HS-5 (cell line): ENCODE results near the gene TMEM143.
"Not testable (repeated sequence)": the region's sequence is repeated elsewhere in the genome, so short reads cannot be mapped to it uniquely, and the experiment has no call there.

Source experiments
- DNase-seq: peaks from one replicate; pipeline ENCODE4 v3.0.0-alpha.2; 2012; ENCODE audit warnings: low read depth

The TMEM143 gene

GRCh38 chr19:48363810-48364597 is at the start of gene TMEM143, which contains the start of gene SYNGR4:
TSS of gene TMEM143 (minus strand) at chr19:48363940. CDS start at chr19:48363920, 20 bp downstream.
TSS of gene SYNGR4 (plus strand) at chr19:48364367. CDS start at chr19:48365843, 1,476 bp downstream.
- peak; percentile 98 for DNase-seq

- no peak for DNase-seq
Measured at GRCh38 chr19:48405850-48406249, 42.1 kb upstream of the TMEM143 start.

GRCh38 chr19:48405010-48405659 is 41.4 kb upstream of the TMEM143 start:
- DNase-seq: no peak

DNA sequence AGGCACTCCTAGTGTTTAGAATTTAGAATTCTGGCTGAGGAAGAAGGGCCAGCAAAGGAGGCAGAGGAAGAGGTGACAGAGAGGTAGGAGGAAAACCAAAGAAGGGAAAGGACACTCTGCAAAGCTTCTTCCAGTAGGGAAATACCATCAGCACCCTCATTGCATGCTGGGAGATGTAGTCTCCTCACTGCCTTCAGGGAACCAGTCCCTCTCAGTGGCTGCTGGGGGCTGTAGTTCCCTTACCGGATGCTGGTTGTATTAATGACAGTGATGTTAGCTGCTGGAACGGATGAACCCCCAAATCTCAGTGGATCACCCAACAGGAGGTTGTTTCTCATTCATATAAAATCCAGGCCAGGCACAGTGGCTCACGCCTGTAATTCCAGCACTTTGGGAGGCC is 39.9 kb upstream of the TMEM143 start:
- DNase-seq: no peak

GRCh38 chr19:48401287-48401686 is 37.5 kb upstream of the TMEM143 start:
- DNase-seq: no peak

DNA sequence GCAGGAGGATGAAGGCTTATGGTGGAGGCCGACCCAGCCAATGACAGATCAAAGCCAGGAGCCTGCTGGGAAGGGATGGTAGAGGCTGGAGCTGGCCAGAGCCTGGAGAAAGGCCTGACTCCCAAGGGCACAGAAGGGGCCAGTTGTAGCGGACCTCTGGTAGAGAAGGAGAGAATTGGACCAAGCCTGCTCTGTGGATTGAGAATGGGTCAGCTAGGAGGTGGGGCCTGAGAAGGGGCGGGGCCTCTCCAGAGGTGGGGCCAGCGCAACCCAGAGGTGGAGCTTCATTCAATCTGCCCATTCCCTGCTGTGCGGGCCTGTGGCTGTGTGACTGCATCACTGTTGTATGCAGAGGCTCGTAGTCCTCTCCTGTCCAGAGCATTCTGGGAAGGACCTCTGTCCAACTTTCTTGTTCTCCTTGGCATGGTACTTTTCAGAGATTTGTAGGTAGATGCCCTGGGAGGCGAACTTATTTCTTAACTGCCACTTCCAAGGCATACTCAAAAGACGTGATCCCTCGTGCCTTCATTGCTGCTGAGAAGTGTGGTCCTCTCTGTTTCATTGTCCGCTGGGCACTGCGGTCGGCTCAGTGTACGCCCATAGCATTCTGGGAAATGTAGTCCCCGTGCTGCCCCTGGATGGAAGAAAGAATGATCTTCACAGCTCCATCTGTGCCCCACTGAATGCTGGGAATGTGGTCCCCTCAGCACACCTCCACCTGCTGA is 36.4 kb upstream of the TMEM143 start:
- DNase-seq: no peak

- no peak for DNase-seq
Measured at GRCh38 chr19:48398375-48399235, 34.9 kb upstream of the TMEM143 start.

DNA sequence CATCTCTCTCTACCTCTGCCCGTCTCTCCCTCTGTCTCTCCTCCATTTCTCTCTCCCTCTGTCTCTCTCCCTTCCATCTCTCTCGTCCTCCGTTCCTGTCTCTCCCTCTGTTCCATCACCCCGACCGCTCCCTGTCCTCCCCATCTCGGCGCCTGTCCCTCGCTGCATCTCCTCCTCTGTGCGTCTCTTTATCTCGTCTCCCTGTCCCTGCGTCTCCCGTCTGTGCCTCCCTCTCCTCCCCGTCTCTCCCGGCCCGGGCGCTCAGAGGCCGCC is 34.3 kb upstream of the TMEM143 start:
- no peak for DNase-seq

DNA sequence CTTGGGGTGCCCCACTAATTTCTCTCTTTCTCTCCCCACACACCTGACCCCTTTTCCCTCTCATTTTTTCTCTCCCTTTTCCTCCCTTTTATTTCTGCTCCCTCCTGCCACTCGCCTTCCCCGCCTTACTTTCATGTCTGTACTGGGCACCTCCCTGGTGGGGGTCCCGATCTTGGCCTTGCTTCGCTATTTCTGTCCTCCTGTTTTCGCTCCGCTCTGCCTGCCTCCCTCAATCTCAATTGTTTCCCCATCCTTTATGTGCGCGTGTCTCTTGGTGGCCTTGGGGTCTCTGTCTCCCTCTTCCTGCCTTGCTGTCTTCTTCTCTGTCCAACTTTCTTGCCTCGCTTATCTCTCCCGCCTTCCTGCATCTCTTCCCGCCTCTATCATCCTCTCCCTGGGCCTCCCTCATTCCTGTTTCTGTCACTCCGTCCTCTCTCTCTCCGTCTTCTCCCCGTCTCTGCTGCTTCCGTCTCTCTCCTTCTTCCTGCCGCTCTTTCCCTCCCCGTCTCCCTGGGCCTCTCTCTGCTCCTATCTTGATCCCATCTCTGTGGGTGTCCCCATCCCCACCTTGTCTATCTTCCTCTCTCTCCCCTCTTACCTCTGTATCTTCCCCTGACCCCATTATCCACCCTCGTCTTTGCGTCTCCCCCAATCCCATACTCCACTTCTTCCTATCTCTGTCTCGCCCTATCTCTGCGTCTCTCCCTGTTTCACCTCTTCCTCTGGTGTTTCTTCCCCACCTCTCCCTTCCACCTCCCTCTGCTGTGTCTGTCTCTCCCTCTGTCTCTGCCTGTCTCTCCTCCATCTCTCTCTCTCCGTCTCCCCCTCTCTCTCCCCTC is 33.7 kb upstream of the TMEM143 start:
- no peak for DNase-seq

DNA sequence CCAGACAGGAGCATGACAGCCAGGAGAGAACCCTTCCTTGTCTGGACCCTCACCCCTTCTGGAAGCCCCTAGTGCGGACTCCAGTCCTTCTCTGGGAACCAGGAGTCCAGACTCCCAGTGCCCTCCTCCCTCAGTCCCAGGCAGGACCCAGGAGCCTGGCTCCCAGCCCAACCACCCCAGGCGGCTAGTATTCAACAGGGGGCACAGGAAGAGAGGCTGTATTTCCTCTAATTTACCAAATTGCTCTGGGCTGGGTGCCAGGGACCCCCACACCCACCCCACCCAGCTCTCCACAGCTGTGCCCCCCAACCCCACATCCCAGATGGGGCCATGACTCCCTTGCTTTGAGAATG is 33.1 kb upstream of the TMEM143 start:
- DNase-seq: no peak

- no peak for DNase-seq
Measured at GRCh38 chr19:48396016-48396823, 32.5 kb upstream of the TMEM143 start.

- no peak for DNase-seq
Measured at GRCh38 chr19:48395499-48395898, 31.8 kb upstream of the TMEM143 start.

DNA sequence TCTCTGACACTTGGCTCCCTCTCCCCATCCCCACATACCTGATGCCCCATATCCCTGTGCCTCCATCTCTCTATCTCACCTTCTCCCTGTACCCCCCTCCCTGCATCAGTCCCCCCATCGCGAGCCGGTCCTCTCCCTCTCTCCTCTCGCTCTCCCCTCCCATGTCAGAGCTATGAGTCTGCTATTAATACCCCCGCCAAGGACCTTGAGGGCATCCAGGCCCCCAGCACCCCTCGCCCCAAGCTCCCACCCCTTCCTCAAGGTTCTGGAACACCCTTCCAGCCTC is 31.4 kb upstream of the TMEM143 start:
- no peak for DNase-seq

- DNase-seq: no peak
Measured at GRCh38 chr19:48394331-48395169, 30.8 kb upstream of the TMEM143 start.

GRCh38 chr19:48393559-48394330 is 30.0 kb upstream of the TMEM143 start, which contains the start of gene GRIN2D:
TSS of gene GRIN2D (plus strand) at chr19:48393668. CDS start at chr19:48398393, 4,725 bp downstream.
- DNase-seq: no peak

DNA sequence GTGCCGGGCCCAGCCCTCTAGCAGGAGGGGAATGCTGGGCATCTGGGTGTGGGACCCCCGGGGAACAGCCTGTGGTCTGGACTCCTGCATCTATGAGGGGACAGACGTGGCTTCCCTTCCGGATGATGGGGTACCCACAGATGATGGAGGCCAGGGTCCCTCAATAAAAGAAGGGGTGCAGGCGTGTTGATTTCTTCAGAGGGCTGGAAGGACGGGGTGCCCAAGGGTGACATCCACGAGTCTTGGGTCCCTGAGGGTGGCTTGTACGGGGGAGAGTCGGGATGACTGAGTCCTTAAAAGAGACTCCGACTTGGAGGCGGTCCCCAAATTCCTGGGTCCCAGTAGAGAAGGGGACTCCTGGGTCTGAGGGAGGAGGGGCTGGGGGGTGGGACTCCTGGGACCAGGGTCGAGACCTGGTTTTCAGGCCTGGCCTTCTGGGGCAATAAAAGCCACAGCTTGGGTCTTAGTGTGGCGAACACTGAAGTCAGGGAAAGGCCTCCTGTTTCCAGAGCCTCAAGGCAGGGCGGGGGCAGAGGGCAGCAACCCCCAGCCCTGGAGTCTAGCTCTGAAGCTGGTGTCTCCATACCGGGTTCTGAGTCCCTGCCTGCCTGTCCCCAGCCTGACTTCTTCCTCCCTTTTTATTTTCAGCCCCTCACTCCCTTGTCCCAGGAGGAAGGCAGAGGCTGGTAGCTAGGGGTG is 29.3 kb upstream of the TMEM143 start:
- DNase-seq: no peak

DNA sequence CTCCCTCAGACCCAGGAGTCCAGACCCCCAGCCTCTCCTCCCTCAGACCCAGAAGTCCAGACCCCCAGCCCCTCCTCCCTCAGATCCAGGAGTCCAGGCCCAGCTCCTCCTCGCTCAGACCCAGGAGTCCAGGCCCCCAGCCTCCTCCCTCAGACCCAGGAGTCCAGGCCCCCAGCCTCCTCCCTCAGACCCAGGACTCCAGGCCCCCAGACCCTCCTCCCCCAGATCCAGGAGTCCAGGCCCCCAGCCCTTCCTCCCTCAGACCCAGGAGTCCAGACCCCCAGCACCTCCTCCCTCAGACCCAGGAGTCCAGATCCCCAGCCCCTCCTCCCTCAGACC is 28.2 kb upstream of the TMEM143 start:
- DNase-seq: not testable (repeated sequence)
